ENCODE measurements around the gene SLC5A12.
"Not testable (repeated sequence)": the region's sequence is repeated elsewhere in the genome, so short reads cannot be mapped to it uniquely, and the experiment has no call there.

SLC5A12 gene

DNA sequence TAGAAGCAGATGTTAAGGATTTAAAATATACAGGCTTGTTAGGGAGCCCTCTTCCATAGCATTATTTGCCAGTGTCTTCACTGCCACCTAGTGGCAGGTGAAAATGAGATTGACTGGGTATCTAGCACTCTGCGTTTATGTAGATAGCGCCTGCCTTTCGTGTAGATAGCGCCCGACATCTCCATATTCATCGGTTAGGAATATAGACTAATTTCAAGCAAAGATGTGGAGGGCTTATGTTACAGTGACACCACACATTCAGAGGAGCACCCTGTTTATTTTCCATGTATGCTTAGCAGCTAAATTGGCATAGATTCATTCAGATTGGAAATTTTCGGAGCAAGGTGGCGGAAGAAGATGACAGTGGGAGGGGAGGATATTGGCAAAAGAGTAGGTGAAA is 72.0 kb downstream of the SLC5A12 start:
- DNase-seq = peak; percentile 38

DNA sequence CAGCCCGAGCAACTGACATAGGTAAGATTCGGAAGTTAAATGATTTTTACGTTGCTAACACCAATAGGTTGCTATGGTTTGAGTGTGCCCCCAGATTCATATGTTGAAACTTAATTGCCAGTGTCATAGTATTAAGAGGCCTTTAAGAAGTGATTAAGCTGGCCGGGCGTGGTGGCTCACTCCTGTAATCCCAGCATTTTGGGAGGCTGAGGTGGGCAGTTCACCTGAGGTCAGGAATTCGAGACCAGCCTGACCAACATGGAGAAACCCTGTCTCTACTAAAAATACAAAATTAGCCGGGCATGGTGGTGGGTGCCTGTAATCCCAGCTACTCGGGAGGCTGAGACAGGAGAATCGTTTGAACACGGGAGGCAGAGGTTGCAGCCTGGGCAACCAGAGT is 78.5 kb downstream of the SLC5A12 start:
- not testable (repeated sequence) for DNase-seq

DNA sequence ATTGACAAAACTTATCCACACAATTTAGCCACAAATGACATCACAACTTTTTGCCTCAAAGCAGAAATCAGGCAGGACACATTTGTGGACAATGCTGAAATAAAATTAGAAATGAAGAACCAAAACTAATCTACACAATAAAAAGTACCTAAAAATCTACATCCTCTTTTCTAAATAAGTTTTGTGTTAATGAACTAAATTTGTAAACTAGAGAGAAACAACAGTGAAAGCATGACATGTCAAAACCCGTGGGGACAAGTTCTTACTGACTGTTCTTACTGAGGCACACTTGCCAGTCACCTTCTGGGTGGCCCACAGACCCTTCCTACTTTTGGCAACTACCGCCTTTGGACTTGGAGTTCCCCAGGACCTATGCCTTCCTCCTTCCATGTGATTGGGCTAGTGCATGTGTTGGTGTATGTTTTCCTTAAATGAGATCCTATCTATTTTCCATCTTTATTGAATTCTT is 89.1 kb downstream of the SLC5A12 start:
- no peak for DNase-seq

DNA sequence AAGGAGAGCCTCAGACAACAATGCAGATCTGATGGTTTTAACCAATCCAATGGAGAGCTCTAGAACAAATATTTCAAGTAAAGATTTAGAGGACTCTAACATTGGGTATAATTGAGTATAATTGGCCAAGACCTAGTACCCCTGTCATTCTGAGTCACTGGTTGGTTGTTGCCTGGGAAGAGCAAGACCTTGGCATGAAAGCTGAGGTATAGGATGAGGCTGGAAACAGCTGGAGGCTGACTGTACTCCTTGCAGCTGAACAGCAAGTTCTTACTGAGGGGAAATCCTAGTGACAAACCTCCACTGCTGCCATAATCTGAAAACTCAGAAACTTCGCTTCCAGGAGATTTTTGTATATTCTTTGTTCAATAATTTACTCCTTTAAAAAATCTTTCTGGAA is 95.5 kb downstream of the SLC5A12 start:
- no peak for DNase-seq

DNA sequence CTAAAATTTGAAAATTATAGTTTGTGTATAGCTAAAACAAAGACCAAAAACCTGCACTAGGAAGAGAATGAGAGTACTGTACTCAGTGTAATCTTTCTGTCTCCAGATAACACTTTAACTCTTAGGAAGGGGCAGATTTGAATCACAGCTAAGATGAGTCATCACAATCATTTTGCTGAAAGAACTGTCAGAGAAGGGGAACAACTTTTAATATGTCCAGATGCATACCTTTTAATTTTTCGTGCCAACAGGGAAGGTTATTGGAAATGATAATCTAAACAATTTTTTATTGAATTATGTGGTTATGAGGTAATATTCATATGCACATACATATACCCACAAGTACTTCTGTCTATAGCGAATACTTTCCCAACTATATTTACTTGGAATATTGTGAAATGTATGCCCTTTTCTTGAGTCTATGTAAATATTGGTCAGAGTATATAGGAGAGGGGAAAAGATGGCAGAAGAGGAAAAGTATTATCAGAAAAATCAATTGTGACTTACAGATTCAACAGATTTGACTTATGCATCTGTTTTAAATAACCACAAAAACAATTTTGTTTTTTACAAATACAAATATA is 98.7 kb downstream of the SLC5A12 start:
- no peak for DNase-seq

DNA sequence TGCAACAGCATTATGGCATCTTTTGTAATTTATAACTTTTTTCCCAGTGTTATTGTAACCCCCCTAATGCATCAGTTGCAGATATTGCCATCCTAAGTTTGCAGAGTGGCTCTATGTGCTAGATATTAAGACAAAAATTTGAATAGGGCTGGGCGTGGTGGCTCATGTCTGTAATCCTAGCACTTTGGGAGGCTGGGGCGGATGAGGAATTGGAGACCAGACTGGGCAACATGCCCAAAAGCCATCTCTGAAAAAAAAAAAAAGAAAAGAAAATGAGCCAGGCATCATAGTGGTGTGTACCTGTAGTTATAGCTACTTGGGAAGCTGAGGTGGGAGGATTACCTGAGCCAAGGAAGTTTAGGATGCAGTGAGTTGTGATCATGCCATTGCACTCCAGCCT is 99.7 kb downstream of the SLC5A12 start:
- no peak for DNase-seq

DNA sequence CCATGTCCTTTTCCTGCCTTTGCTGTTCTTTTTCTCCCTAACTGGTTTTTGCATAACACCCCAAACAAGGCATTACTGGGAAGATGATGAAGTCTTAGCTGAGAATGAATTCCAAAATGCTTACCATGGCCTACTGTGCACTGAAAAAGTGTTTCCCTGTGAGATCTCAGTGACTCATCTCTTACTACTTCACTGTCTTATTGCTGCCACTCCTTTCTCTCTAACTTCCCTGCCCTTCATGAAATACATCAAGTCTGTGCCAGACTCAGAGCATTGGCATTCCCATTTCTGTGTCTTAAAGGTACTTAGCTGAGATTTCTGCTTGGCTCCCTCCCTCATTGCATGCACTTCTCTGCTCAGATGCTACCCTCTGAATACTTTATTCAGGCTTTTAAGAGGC is 100.7 kb downstream of the SLC5A12 start:
- no peak for DNase-seq

DNA sequence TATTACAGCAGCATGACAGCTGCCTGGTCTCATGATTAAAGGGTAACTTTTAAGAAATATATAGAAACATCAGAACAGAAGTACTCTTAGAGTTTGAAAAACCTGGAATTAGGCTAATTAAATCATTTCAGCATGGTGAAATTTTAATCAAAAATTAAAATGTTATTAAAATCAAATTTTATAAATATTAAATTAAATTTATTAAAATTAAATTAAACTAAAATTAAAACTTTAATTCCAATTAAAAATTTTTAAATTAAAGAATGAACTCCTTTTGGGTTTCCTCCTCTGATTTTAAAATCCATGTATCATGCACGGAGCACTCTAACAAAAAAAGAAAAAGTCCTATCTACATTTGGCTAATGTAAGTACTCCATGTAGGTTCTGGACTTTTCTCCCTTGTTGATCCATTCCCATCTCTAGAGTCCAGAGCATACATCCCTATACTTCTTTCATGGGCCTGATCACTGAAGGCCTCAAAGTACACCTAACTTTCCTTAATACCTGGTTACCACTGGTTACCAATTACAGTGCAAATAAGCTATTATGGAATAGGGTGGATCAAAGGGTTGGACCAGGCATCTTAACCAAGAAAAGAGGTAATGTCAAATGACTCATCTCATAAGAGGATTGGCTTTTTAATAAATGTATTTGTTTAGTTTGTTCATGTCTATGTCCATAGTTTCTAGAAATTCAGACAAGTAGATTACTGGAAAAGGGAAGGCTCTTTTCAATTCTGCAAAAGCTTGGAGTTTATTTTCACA is 101.4 kb downstream of the SLC5A12 start:
- DNase-seq = no peak

DNA sequence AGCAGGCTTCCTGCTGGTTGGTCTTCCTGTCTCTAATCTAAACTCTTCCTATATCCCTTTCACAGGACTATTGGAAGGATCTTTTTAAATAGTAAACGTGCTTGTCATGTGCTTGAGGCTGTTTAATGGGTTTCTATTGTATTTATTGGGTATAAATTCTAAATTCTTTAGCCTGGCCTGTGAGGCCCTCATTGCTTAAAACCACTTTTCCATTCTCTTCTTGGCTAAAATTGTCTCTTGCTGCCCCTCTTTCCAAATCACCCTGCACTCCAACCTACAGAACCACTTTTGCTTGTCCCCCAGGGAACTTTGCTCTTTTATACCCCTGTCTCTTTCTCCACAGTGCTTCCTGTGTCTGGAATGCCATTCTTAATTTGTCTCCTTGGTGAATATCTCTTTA is 103.4 kb downstream of the SLC5A12 start:
- no peak for DNase-seq

Measured in left hindlimb (tissue), 1 donor.